GM12872 (cell line): ENCODE measurements around the gene PIK3C3.

Experiments
- CTCF ChIP-seq: IDR thresholded peaks from 3 replicates; pipeline ENCODE4 v1.5.1; 2011; ENCODE audit warnings: low read depth, mild to moderate bottlenecking, low read length, moderate library complexity; ENCODE audit not compliant: insufficient read depth

Gene PIK3C3

GRCh38 chr18:42025974-42026625 lies 71.1 kb downstream of the PIK3C3 start:
- TF ChIP-seq CTCF, result no peak

GRCh38 chr18:42028247-42028832 lies 73.3 kb downstream of the PIK3C3 start:
- TF ChIP-seq CTCF, result peak; percentile 73

GRCh38 chr18:42029092-42029491 lies 74.1 kb downstream of the PIK3C3 start:
- TF ChIP-seq CTCF, result no peak

- TF ChIP-seq CTCF, result peak; percentile 61
Measured at GRCh38 chr18:42030586-42031182, 75.7 kb downstream of the PIK3C3 start.

GRCh38 chr18:42032447-42032846 lies 77.4 kb downstream of the PIK3C3 start:
- TF ChIP-seq CTCF, result no peak

GRCh38 chr18:42033137-42033810 lies 78.2 kb downstream of the PIK3C3 start:
- no peak for TF ChIP-seq CTCF

- TF ChIP-seq CTCF, result no peak
Measured at GRCh38 chr18:42038936-42039335, 83.9 kb downstream of the PIK3C3 start.
